PC-3 (cell line): Measurements from ENCODE around the gene PCYT1B. TPM values are rescaled to one million over a fixed set of nuclear protein-coding genes. Genes with fewer than 3 reads are reported as not detected.

Experiments used
- ATAC-seq: fragments of 200-7000 bp; cut with Tn5 transposase; 2 replicates; pipeline ENCODE4 v1.9.1; 2020; ENCODE audit warnings: mild to moderate bottlenecking, moderate library complexity
- BruUV-seq: library from RNA; stranded (reverse); fragments of 400-500 nt; replicated peaks from 2 replicates; lab custom pipeline; 2021; lab: Mats Ljungman, UMichigan
- CTCF ChIA-PET: fragments of 300-600 bp; sonication (Branson Sonifier 250); formaldehyde crosslinking; loops from one replicate; lab custom pipeline; 2022; ENCODE audit warnings: antibody characterized with exemption; lab: Charles Lee
- POLR2A ChIA-PET: fragments of 300-600 bp; sonication (Branson Sonifier 250); formaldehyde crosslinking; loops from one replicate; lab custom pipeline; 2022; ENCODE audit warnings: antibody characterized with exemption; ENCODE audit not compliant: unreplicated experiment; lab: Charles Lee
- DNase-seq: peaks from one replicate; pipeline ENCODE4 v3.0.0-alpha.2; 2015
- H2AFZ ChIP-seq: fragments of 300-600 bp; sonication (generic); 2 replicates; pipeline ENCODE4 v1.6.0; 2016; ENCODE audit warnings: antibody characterized with exemption, low read length
- H3F3A ChIP-seq: fragments of 300-600 bp; sonication (generic); one replicate; pipeline ENCODE4 v1.6.0; 2017; ENCODE audit warnings: antibody characterized with exemption, low read length, control low read depth, mild to moderate bottlenecking; ENCODE audit not compliant: unreplicated experiment
- H3K27ac ChIP-seq: fragments of 300-600 bp; sonication (generic); 2 replicates; pipeline ENCODE4 v1.5.1; 2016; ENCODE audit warnings: mild to moderate bottlenecking, low read length
- H3K27me3 ChIP-seq: fragments of 300-600 bp; sonication (generic); 2 replicates; pipeline ENCODE4 v1.6.1; 2016; ENCODE audit warnings: low read length, mixed read lengths
- H3K36me3 ChIP-seq: fragments of 300-600 bp; sonication (generic); 2 replicates; pipeline ENCODE4 v1.6.1; 2016; ENCODE audit warnings: low read depth, mixed run types, low read length, mixed read lengths
- H3K4me1 ChIP-seq: fragments of 300-600 bp; sonication (generic); 2 replicates; pipeline ENCODE4 v1.5.1; 2016; ENCODE audit warnings: low read length; ENCODE audit not compliant: insufficient read depth
- H3K4me2 ChIP-seq: fragments of 300-600 bp; sonication (generic); 2 replicates; pipeline ENCODE4 v1.6.0; 2016; ENCODE audit warnings: low read length
- H3K4me3 ChIP-seq: fragments of 300-600 bp; sonication (generic); 2 replicates; pipeline ENCODE4 v1.5.1; 2016; ENCODE audit warnings: mild to moderate bottlenecking, low read length, mixed read lengths
- H3K79me2 ChIP-seq: fragments of 300-600 bp; sonication (generic); 2 replicates; pipeline ENCODE4 v1.6.1; 2017; ENCODE audit warnings: low read length, mixed read lengths
- H3K9ac ChIP-seq: fragments of 300-600 bp; sonication (generic); 2 replicates; pipeline ENCODE4 v1.6.0; 2016; ENCODE audit warnings: mild to moderate bottlenecking, low read length
- H3K9me2 ChIP-seq: fragments of 300-600 bp; sonication (generic); replicated peaks from 2 replicates; pipeline ENCODE4 v1.6.1; 2016; ENCODE audit warnings: mixed run types, low read length, mixed read lengths
- H3K9me3 ChIP-seq: fragments of 300-600 bp; sonication (generic); 2 replicates; pipeline ENCODE4 v1.6.1; 2016; ENCODE audit warnings: low read length, mixed read lengths
- H4K20me1 ChIP-seq: fragments of 300-600 bp; sonication (generic); 2 replicates; pipeline ENCODE4 v1.6.1; 2016; ENCODE audit warnings: low read length, mixed read lengths
- CTCF ChIP-seq: fragments of 300-600 bp; sonication (generic); conservative IDR thresholded peaks from 2 replicates; pipeline ENCODE4 v1.5.1; 2017; ENCODE audit warnings: antibody characterized with exemption, low read depth, mild to moderate bottlenecking, low read length
- EZH2 ChIP-seq: fragments of 300-600 bp; sonication (generic); IDR thresholded peaks from one replicate; pipeline ENCODE4 v1.6.1; 2017; ENCODE audit warnings: antibody characterized with exemption, mild to moderate bottlenecking, low read length; ENCODE audit not compliant: unreplicated experiment
- EZH2phosphoT487 ChIP-seq: fragments of 300-600 bp; sonication (generic); IDR thresholded peaks from 2 replicates; pipeline ENCODE4 v1.6.1; 2018; ENCODE audit warnings: mild to moderate bottlenecking, antibody characterized with exemption, low read length, borderline replicate concordance
- intact Hi-C: fragments of 100-400 bp; cut with micrococcal nuclease; formaldehyde crosslinking; loops from 2 replicates; pipeline ENCODE4 v1.9.0; 2023
- total RNA-seq: library from RNA; depleted of rRNA; stranded (reverse); fragments of >200 nt; gene quantifications from 2 replicates; pipeline ENCODE4 v1.2.3, GENCODE V29; 2014

Gene PCYT1B
- total RNA-seq, 1 experiment from 2014 or later, result not detected

DNA sequence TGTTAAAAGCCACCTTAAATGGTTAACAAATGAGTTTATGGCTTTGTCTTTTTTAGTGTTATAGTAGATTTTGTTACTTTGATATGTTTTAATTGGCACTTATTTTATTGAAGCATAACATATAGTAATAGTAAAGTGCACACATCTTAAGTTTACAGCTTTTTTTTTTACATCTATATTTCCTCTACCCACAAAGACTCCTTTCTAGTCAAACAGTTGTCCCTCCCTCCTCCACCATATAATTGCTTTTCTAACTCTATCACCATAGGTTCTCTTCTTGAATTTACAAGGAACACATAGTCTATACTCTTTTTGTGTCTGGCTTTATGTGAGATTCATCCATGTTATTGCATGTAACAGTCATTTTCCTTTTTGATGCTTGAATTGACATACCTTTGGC lies 110.6 kb downstream of the PCYT1B start:
- Histone ChIP-seq H3K9me2 (no peaks in the 10 kb centered on the region), H3K4me2 (no peak overlapping the region), H3K36me3 (no peaks in the 10 kb centered on the region), H3K9me3 (no peaks in the 10 kb centered on the region), H3K4me1 (no peaks in the 10 kb centered on the region), H3K79me2 (no peaks in the 10 kb centered on the region), H3K27me3 (no peaks in the 10 kb centered on the region), H3K9ac (no peak overlapping the region), H3K4me3 (no peak overlapping the region), H2AFZ (no peak overlapping the region), H3K27ac (no peak overlapping the region), H4K20me1 (no peaks in the 10 kb centered on the region), H3F3A (no peaks in the 10 kb centered on the region)
- TF ChIP-seq EZH2phosphoT487, result no peak
- no peak for TF ChIP-seq CTCF
- no peak for TF ChIP-seq EZH2
- no TSS peak for BruUV-seq
- intact Hi-C loops, result no loop called here
- ATAC-seq (no peak), DNase-seq (no peak)
- ChIA-PET POLR2A (no interaction called here), CTCF (no interaction called here)

- DNase-seq (no peak), ATAC-seq (no peak)
- Histone ChIP-seq H3K9me3 (no peaks in the 10 kb centered on the region), H3K4me3 (no peak overlapping the region), H3K4me1 (no peaks in the 10 kb centered on the region), H3K4me2 (no peak overlapping the region), H3K79me2 (no peaks in the 10 kb centered on the region), H3K36me3 (no peaks in the 10 kb centered on the region), H2AFZ (no peak overlapping the region), H3K9me2 (no peaks in the 10 kb centered on the region), H3F3A (no peaks in the 10 kb centered on the region), H3K9ac (no peak overlapping the region), H3K27me3 (no peaks in the 10 kb centered on the region), H3K27ac (no peak overlapping the region), H4K20me1 (no peaks in the 10 kb centered on the region)
- intact Hi-C loops, result no loop called here
- TF ChIP-seq CTCF (no peak), EZH2phosphoT487 (no peak), EZH2 (no peak)
- BruUV-seq, result no TSS peak
- ChIA-PET CTCF (no interaction called here), POLR2A (no interaction called here)
Measured at GRCh38 chrX:24528605-24529004, 118.5 kb downstream of the PCYT1B start.

DNA sequence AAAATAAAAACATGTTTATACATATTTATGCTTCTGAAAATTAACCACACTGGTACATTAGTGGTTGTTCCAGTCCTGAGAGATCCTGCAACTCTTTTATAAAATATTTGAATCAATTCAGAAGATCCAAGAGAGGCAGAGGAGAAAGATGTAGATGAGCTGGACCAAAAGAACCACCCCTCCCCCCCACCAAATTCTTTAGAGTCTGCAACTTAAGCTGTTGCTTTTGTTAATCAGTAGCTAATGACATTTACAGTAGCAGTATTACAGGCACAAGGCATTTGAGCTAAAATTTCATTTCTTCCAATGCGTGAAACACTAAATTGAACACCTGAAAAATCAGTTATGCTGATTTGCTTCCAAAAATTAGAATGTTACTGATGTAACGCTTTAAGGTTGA lies 120.5 kb downstream of the PCYT1B start:
- no peak for ATAC-seq
- Histone ChIP-seq H2AFZ (no peak overlapping the region), H3K27ac (no peak overlapping the region), H3K4me3 (no peak overlapping the region), H3K9ac (no peak overlapping the region), H4K20me1 (no peaks in the 10 kb centered on the region), H3F3A (no peaks in the 10 kb centered on the region), H3K4me2 (no peak overlapping the region), H3K79me2 (no peaks in the 10 kb centered on the region), H3K27me3 (no peaks in the 10 kb centered on the region), H3K9me3 (no peaks in the 10 kb centered on the region), H3K4me1 (no peaks in the 10 kb centered on the region), H3K36me3 (no peaks in the 10 kb centered on the region), H3K9me2 (no peaks in the 10 kb centered on the region)
- ChIA-PET POLR2A (no interaction called here), CTCF (no interaction called here)
- intact Hi-C loops, result no loop called here
- no peak for DNase-seq
- no peak for TF ChIP-seq EZH2phosphoT487
- no peak for TF ChIP-seq CTCF
- no peak for TF ChIP-seq EZH2
- BruUV-seq, result no TSS peak
